C4-2B (cell line): ENCODE results near the gene NSF.

Experiments
- ZFX ChIP-seq: fragments of 450-650 bp; IDR thresholded peaks from 2 replicates; pipeline ENCODE4 v1.6.1; 2017
- TF ChIP-seq, protein P1 (sequence below): fragments of 450-650 bp; conservative IDR thresholded peaks from 2 replicates; pipeline ENCODE4 v1.5.1; 2017; ENCODE audit warnings: mild to moderate bottlenecking

DNA sequence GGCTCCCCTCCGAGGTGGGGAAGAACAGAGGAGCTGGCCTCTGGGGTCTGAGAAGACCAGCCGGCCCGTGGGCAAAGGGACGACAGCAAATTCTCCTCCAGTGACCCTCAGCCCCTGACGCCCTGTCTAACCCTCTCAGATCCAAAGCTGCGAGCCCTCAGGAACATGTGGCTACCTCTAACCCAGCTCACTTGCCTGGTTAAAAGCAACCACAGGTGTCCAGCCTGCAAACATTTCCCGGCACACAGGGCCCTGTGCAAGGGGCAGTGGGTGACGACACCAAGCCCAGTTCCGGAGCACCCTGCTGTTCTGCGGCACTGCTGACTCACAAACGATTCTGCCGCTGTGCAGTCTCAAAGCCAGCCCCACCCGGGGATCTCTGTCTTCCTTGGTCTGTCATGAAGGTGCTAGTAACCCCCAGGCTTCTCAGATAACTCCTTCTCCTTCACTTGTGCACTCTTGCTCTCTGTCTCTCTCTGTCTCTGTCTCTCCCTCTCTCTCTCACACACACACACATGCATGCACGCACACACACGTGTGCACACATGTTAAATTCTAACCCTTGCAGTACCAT lies 205.0 kb downstream of the NSF start:
- TF ChIP-seq, protein P1, sequence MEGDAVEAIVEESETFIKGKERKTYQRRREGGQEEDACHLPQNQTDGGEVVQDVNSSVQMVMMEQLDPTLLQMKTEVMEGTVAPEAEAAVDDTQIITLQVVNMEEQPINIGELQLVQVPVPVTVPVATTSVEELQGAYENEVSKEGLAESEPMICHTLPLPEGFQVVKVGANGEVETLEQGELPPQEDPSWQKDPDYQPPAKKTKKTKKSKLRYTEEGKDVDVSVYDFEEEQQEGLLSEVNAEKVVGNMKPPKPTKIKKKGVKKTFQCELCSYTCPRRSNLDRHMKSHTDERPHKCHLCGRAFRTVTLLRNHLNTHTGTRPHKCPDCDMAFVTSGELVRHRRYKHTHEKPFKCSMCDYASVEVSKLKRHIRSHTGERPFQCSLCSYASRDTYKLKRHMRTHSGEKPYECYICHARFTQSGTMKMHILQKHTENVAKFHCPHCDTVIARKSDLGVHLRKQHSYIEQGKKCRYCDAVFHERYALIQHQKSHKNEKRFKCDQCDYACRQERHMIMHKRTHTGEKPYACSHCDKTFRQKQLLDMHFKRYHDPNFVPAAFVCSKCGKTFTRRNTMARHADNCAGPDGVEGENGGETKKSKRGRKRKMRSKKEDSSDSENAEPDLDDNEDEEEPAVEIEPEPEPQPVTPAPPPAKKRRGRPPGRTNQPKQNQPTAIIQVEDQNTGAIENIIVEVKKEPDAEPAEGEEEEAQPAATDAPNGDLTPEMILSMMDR = no peak
- no peak for TF ChIP-seq ZFX
